ENCODE results near the gene HNRNPD. TPM values are rescaled to one million over a fixed set of nuclear protein-coding genes. Genes with fewer than 3 reads are reported as not detected.

Gene HNRNPD
- polyA plus RNA-seq, 4 donors, result 485 to 663 (median 624) TPM

Other genes starting within 250 kb of the HNRNPD start
- gene HNRNPDL, start 56.5 kb upstream of the HNRNPD start, polyA plus RNA-seq (ENCODE audit: insufficient read length in 4 of 4), result 100 to 1,000 TPM; 541 to 645 (median 606) TPM
- 10 to 100 TPM; 73.0 to 89.7 (median 84.5) TPM for gene ENOPH1, start 56.6 kb upstream of the HNRNPD start, polyA plus RNA-seq (ENCODE audit: insufficient read length in 4 of 4)
- 10 to 100 TPM; 25.3 to 30.1 (median 28.2) TPM for gene TMEM150C, start 188.0 kb upstream of the HNRNPD start, polyA plus RNA-seq (ENCODE audit: insufficient read length in 4 of 4)